Panc1 (cell line): ENCODE data around the gene SPRTN. TPM values are rescaled to one million over a fixed set of nuclear protein-coding genes. Genes with fewer than 3 reads are reported as not detected.

ENCODE experiments used
- ATAC-seq: fragments of 200-7000 bp; cut with Tn5 transposase; 2 replicates; pipeline ENCODE4 v1.9.1; 2020; ENCODE audit warnings: mild to moderate bottlenecking, moderate library complexity
- BruUV-seq: library from RNA; stranded (reverse); fragments of 400-500 nt; replicated peaks from 2 replicates; lab custom pipeline; 2021; lab: Mats Ljungman, UMichigan
- CTCF ChIA-PET: fragments of 300-600 bp; sonication (Branson Sonifier 250); formaldehyde crosslinking; loops from one replicate; lab custom pipeline; 2022; ENCODE audit warnings: antibody characterized with exemption; lab: Charles Lee
- POLR2A ChIA-PET: fragments of 300-600 bp; sonication (Branson Sonifier 250); formaldehyde crosslinking; loops from one replicate; lab custom pipeline; 2022; ENCODE audit warnings: antibody characterized with exemption; lab: Charles Lee
- DNase-seq: peaks from one replicate; pipeline ENCODE4 v3.0.0-alpha.2; 2010; ENCODE audit warnings: low read depth, low spot score
- H3K27ac ChIP-seq: 2 replicates; pipeline ENCODE4 v1.5.1; 2011; ENCODE audit warnings: mild to moderate bottlenecking, low read length, inconsistent platforms
- H3K27me3 ChIP-seq: fragments of 200-500 bp; sonication (Bioruptor generic); 2 replicates; pipeline ENCODE4 v1.6.0; 2014; ENCODE audit warnings: low read length, inconsistent platforms; ENCODE audit not compliant: control insufficient read depth, insufficient read depth
- H3K36me3 ChIP-seq: fragments of 200-500 bp; sonication (Bioruptor generic); 2 replicates; pipeline ENCODE4 v1.5.1; 2014; ENCODE audit warnings: inconsistent platforms, mild to moderate bottlenecking, low read length, moderate library complexity; ENCODE audit not compliant: control insufficient read depth, insufficient read depth
- H3K4me1 ChIP-seq: 2 replicates; pipeline ENCODE4 v1.5.1; 2011; ENCODE audit warnings: inconsistent platforms, mild to moderate bottlenecking, low read length, moderate library complexity; ENCODE audit not compliant: control insufficient read depth, insufficient read depth
- H3K4me3 ChIP-seq, 2 experiments: 2 replicates each; pipeline ENCODE4 v1.5.1; 2011 to 2012; ENCODE audit warnings: low read depth in 2 of 2, low read length in 2 of 2, mild to moderate bottlenecking in 2 of 2, inconsistent platforms in 1 of 2, moderate library complexity in 1 of 2
- H3K9me3 ChIP-seq: fragments of 200-500 bp; sonication (Bioruptor generic); 2 replicates; pipeline ENCODE4 v1.5.1; 2014; ENCODE audit warnings: low read depth, mild to moderate bottlenecking, inconsistent platforms, low read length, moderate library complexity; ENCODE audit not compliant: control insufficient read depth, insufficient read depth
- CTCF ChIP-seq: fragments of 450-650 bp; IDR thresholded peaks from 2 replicates; pipeline ENCODE4 v1.5.1; 2017; ENCODE audit warnings: mild to moderate bottlenecking
- POLR2AphosphoS5 ChIP-seq: IDR thresholded peaks from 2 replicates; pipeline ENCODE4 v1.6.1; 2012; ENCODE audit warnings: mild to moderate bottlenecking, low read depth, low read length, moderate library complexity
- REST ChIP-seq, 2 experiments: IDR thresholded peaks; 2 replicates each; pipeline ENCODE4 v1.6.1; 2011 to 2012; ENCODE audit warnings: low read depth in 2 of 2, control low read depth in 1 of 2, low read length in 1 of 2, mild to moderate bottlenecking in 1 of 2, moderate library complexity in 1 of 2; ENCODE audit not compliant: insufficient read depth in 1 of 2
- SIN3A ChIP-seq: IDR thresholded peaks from 2 replicates; pipeline ENCODE4 v1.6.1; 2012; ENCODE audit warnings: low read depth, mild to moderate bottlenecking, low read length, moderate library complexity, borderline replicate concordance; ENCODE audit not compliant: insufficient read depth
- TCF7L2 ChIP-seq: IDR thresholded peaks from 2 replicates; pipeline ENCODE4 v1.6.1; 2011; ENCODE audit warnings: mild to moderate bottlenecking, low read depth, low read length, inconsistent platforms
- in situ Hi-C: cut with HindIII; loops from 2 replicates; pipeline ENCODE4 v1.10.0; 2016; ENCODE audit warnings: low sequenced_read_pairs, low pct_unique_long_range_greater_than_20kb
- intact Hi-C: fragments of 100-400 bp; cut with micrococcal nuclease; formaldehyde crosslinking; loops from one replicate; pipeline ENCODE4 v1.10.0; 2022; ENCODE audit not compliant: unreplicated experiment
- total RNA-seq: library from RNA; stranded (reverse); gene quantifications from one replicate; pipeline ENCODE4 v1.2.1, GENCODE V29; 2021; ENCODE audit not compliant: unreplicated experiment

The SPRTN gene
- total RNA-seq, 1 experiment from 2014 or later = 20.0 TPM

- no peak for ATAC-seq
- H3K9me3 ChIP-seq = no peaks in the 10 kb centered on the region
- TF ChIP-seq REST (IDR thresholded peaks at IDR 0.05; ENCODE audit: insufficient read depth in 1 of 2, low read depth in 2 of 2, low read length in 1 of 2) (no peak), SIN3A (no peak), TCF7L2 (no peak), CTCF (no peak), POLR2AphosphoS5 (no peak)
- peaks cover 10% of the 10 kb centered on the region for H3K4me1 ChIP-seq
- ChIA-PET POLR2A (interaction anchor here (0.6 kb wide), 1 partner anchor 89 kb away, joined by 4 read pairs; no protein-coding TSS in a partner anchor), CTCF (no interaction called here)
- in situ Hi-C loops = no loop called here
- intact Hi-C loops = no loop called here
- no peaks in the 10 kb centered on the region; the same call in 1 of the 2 replicates for H3K36me3 ChIP-seq
- no peak overlapping the region for H3K4me3 ChIP-seq
- no peaks in the 10 kb centered on the region for H3K27me3 ChIP-seq
- no TSS peak for BruUV-seq
- no peak for DNase-seq
- H3K27ac ChIP-seq = no peak overlapping the region
These were observed 63.4 kb downstream of the SPRTN start for GRCh38 chr1:231401478-231401877.

- no TSS peak for BruUV-seq
- CTCF ChIA-PET = interaction anchor here (0.6 kb wide), 1 partner anchor 11 kb away, joined by 4 read pairs; no protein-coding TSS in a partner anchor
These were observed 66.2 kb downstream of the SPRTN start for GRCh38 chr1:231404318-231404717.

More at GRCh38 chr1:231404318-231404717, 66.2 kb downstream of the SPRTN start:
- Histone ChIP-seq H3K27ac (no peak overlapping the region), H3K36me3 (no peaks in the 10 kb centered on the region; the same call in 1 of the 2 replicates), H3K4me1 (peaks cover 29% of the 10 kb centered on the region), H3K4me3 (no peak overlapping the region), H3K9me3 (no peaks in the 10 kb centered on the region), H3K27me3 (no peaks in the 10 kb centered on the region)
- in situ Hi-C loops (no loop called here), intact Hi-C loops (no loop called here)
- DNase-seq = no peak
- no peak for ATAC-seq
- POLR2A ChIA-PET = no interaction called here
- TF ChIP-seq REST (IDR thresholded peaks at IDR 0.05; ENCODE audit: insufficient read depth in 1 of 2, low read depth in 2 of 2, low read length in 1 of 2) (no peak), SIN3A (no peak), TCF7L2 (no peak), POLR2AphosphoS5 (no peak)

Other genes with a start within 250 kb of the SPRTN start
- gene TRIM67, start 176.2 kb upstream of the SPRTN start, total RNA-seq = 0.08 TPM
- gene GNPAT, start 97.1 kb upstream of the SPRTN start, total RNA-seq = 42.5 TPM
- gene EXOC8, start 441 bp upstream of the SPRTN start, total RNA-seq = 14.0 TPM
- gene EGLN1, start 84.0 kb downstream of the SPRTN start, total RNA-seq = 29.0 TPM
- gene TSNAX, start 190.4 kb downstream of the SPRTN start, total RNA-seq = 40.0 TPM